A673 (cell line): ENCODE results near the gene ZNF593OS. TPM values are rescaled to one million over a fixed set of nuclear protein-coding genes. Genes with fewer than 3 reads are reported as not detected.

Experiments used
- BruUV-seq: library from RNA; stranded (reverse); fragments of 400-500 nt; replicated peaks from 2 replicates; lab custom pipeline; 2021; lab: Mats Ljungman, UMichigan
- CTCF ChIA-PET: fragments of 300-600 bp; sonication (Branson Sonifier 250); formaldehyde crosslinking; loops from one replicate; lab custom pipeline; 2022; ENCODE audit warnings: antibody characterized with exemption; lab: Charles Lee
- POLR2A ChIA-PET: fragments of 300-600 bp; sonication (Branson Sonifier 250); formaldehyde crosslinking; loops from one replicate; lab custom pipeline; 2022; ENCODE audit warnings: antibody characterized with exemption; ENCODE audit not compliant: low non-redundant PET; lab: Charles Lee
- DNase-seq: peaks from one replicate; pipeline ENCODE4 v3.0.0-alpha.2; 2015; ENCODE audit warnings: low spot score
- H3K27ac ChIP-seq: fragments of 200-600 bp; sonication (generic); 2 replicates; pipeline ENCODE4 v1.5.1; 2016; ENCODE audit warnings: mixed run types, low read depth, mild to moderate bottlenecking, mixed read lengths, antibody characterized with exemption, low read length; ENCODE audit not compliant: poor library complexity, severe bottlenecking
- H3K27me3 ChIP-seq: fragments of 200-600 bp; sonication (generic); replicated peaks from 2 replicates; pipeline ENCODE4 v1.6.1; 2017; ENCODE audit warnings: mixed run types, low read depth, mild to moderate bottlenecking, mixed read lengths, antibody characterized with exemption, low read length; ENCODE audit not compliant: insufficient read depth, poor library complexity
- H3K36me3 ChIP-seq: fragments of 200-600 bp; sonication (generic); 2 replicates; pipeline ENCODE4 v1.6.1; 2016; ENCODE audit warnings: mixed run types, mild to moderate bottlenecking, mixed read lengths, antibody characterized with exemption, low read length; ENCODE audit not compliant: insufficient read depth, poor library complexity, severe bottlenecking
- H3K4me1 ChIP-seq: fragments of 200-600 bp; sonication (generic); 2 replicates; pipeline ENCODE4 v1.6.1; 2017; ENCODE audit warnings: mixed run types, mild to moderate bottlenecking, mixed read lengths, antibody characterized with exemption, low read length; ENCODE audit not compliant: insufficient read depth, poor library complexity, severe bottlenecking
- H3K4me3 ChIP-seq: fragments of 200-600 bp; sonication (generic); 2 replicates; pipeline ENCODE4 v1.5.1; 2016; ENCODE audit warnings: low read depth, mixed run types, mild to moderate bottlenecking, mixed read lengths, low read length; ENCODE audit not compliant: poor library complexity, severe bottlenecking
- H3K9me3 ChIP-seq: fragments of 200-600 bp; sonication (generic); 2 replicates; pipeline ENCODE4 v1.6.1; 2016; ENCODE audit warnings: mixed run types, low read depth, mild to moderate bottlenecking, mixed read lengths, antibody characterized with exemption, low read length; ENCODE audit not compliant: poor library complexity, severe bottlenecking
- CTCF ChIP-seq: fragments of 300-800, 200-600 bp; sonication (generic); conservative IDR thresholded peaks from 2 replicates; pipeline ENCODE4 v1.5.1; 2017; ENCODE audit warnings: low read depth, mild to moderate bottlenecking, antibody characterized with exemption, low read length, moderate library complexity, mixed read lengths
- EZH2 ChIP-seq: fragments of 200-600 bp; sonication (generic); IDR thresholded peaks from 2 replicates; pipeline ENCODE4 v1.6.1; 2017; ENCODE audit warnings: borderline replicate concordance, low read depth, mild to moderate bottlenecking, mixed read lengths, antibody characterized with exemption, low read length; ENCODE audit not compliant: poor library complexity, severe bottlenecking
- intact Hi-C: fragments of 100-400 bp; cut with micrococcal nuclease; formaldehyde crosslinking; loops from one replicate; pipeline ENCODE4 v1.10.0; 2022; ENCODE audit not compliant: unreplicated experiment
- total RNA-seq: library from RNA; stranded (reverse); gene quantifications from 2 replicates; pipeline ENCODE4 v1.2.3, GENCODE V29; 2021

ZNF593OS gene
- total RNA-seq, 1 experiment from 2014 or later, result not detected

GRCh38 chr1:26187882-26188281, 16.2 kb upstream of the ZNF593OS start:
- CTCF ChIA-PET, result no interaction called here
- POLR2A ChIA-PET, result no interaction called here
- intact Hi-C loops, result no loop called here
- TF ChIP-seq EZH2, result no peak
- no peak for TF ChIP-seq CTCF
- Histone ChIP-seq H3K4me1 (no peaks in the 10 kb centered on the region), H3K9me3 (no peaks in the 10 kb centered on the region), H3K36me3 (no peaks in the 10 kb centered on the region), H3K4me3 (no peak overlapping the region), H3K27ac (no peak overlapping the region), H3K27me3 (no peaks in the 10 kb centered on the region)
- no TSS peak for BruUV-seq
- DNase-seq, result no peak

- Histone ChIP-seq H3K9me3 (no peaks in the 10 kb centered on the region), H3K36me3 (no peaks in the 10 kb centered on the region), H3K27me3 (no peaks in the 10 kb centered on the region), H3K27ac (no peak overlapping the region), H3K4me3 (no peak overlapping the region), H3K4me1 (no peaks in the 10 kb centered on the region)
- TF ChIP-seq CTCF, result no peak
- BruUV-seq, result no TSS peak
- DNase-seq, result no peak
- POLR2A ChIA-PET, result interaction anchor here (0.5 kb wide), 1 partner anchor 42 kb away, joined by 14 read pairs; no protein-coding TSS in a partner anchor
- CTCF ChIA-PET, result interaction anchor here (1.3 kb wide), 1 partner anchor 15 kb away, joined by 6 read pairs; the partner anchor contains the start of gene ZNF593
- intact Hi-C loops, result no loop called here
Measured at GRCh38 chr1:26184883-26185282, 13.3 kb upstream of the ZNF593OS start.

- no peaks in the 10 kb centered on the region for H3K27me3 ChIP-seq
- no peak overlapping the region for H3K4me3 ChIP-seq
- TF ChIP-seq EZH2, result no peak
- TF ChIP-seq CTCF, result no peak
- no peak for DNase-seq
- ChIA-PET POLR2A (interaction anchor here (0.6 kb wide), 1 partner anchor 514 kb away, joined by 4 read pairs; no protein-coding TSS in a partner anchor), CTCF (interaction anchor here (0.6 to 1.3 kb wide), 2 partner anchors 15 to 38 kb away, joined by 4 to 6 read pairs; partner anchors contain the start of gene ZNF593)
- no TSS peak for BruUV-seq
- intact Hi-C loops, result no loop called here
- no peaks in the 10 kb centered on the region for H3K9me3 ChIP-seq
- H3K27ac ChIP-seq, result no peak overlapping the region
- H3K36me3 ChIP-seq, result no peaks in the 10 kb centered on the region
- H3K4me1 ChIP-seq, result no peaks in the 10 kb centered on the region
Measured at GRCh38 chr1:26184086-26184485, 12.5 kb upstream of the ZNF593OS start.
